HG02943 (cell line): Measurements from ENCODE around the gene RASL12.

ENCODE experiments used
- ATAC-seq: cut with Tn5 transposase; IDR thresholded peaks from one replicate; pipeline ENCODE4 v1.9.1; 2021; ENCODE audit warnings: mild to moderate bottlenecking, low read depth, moderate library complexity; ENCODE audit not compliant: unreplicated experiment

The RASL12 gene

GRCh38 chr15:65092911-65093792, 25.4 kb upstream of the RASL12 start:
- no peak for ATAC-seq

- no peak for ATAC-seq
Observed at GRCh38 chr15:65091946-65092770, 24.4 kb upstream of the RASL12 start.

GRCh38 chr15:65089206-65089824, 21.5 kb upstream of the RASL12 start:
- no peak for ATAC-seq

- no peak for ATAC-seq
Observed at GRCh38 chr15:65088643-65089021, 20.8 kb upstream of the RASL12 start.

- ATAC-seq = no peak
Observed at GRCh38 chr15:65087873-65088642, 20.3 kb upstream of the RASL12 start.

- ATAC-seq = no peak
Observed at GRCh38 chr15:65087411-65087810, 19.6 kb upstream of the RASL12 start.

- ATAC-seq = no peak
Observed at GRCh38 chr15:65086680-65087111, 18.9 kb upstream of the RASL12 start.

GRCh38 chr15:65085990-65086679, 18.3 kb upstream of the RASL12 start:
- ATAC-seq = no peak

- no peak for ATAC-seq
Observed at GRCh38 chr15:65085207-65085753, 17.5 kb upstream of the RASL12 start.

- no peak for ATAC-seq
Observed at GRCh38 chr15:65084500-65085206, 16.9 kb upstream of the RASL12 start.

- no peak for ATAC-seq
Observed at GRCh38 chr15:65083262-65083701, 15.5 kb upstream of the RASL12 start.

GRCh38 chr15:65082303-65082953, 14.6 kb upstream of the RASL12 start:
- ATAC-seq = no peak

- ATAC-seq = no peak
Observed at GRCh38 chr15:65081758-65082157, 14.0 kb upstream of the RASL12 start.

GRCh38 chr15:65081270-65081669, 13.5 kb upstream of the RASL12 start:
- no peak for ATAC-seq

GRCh38 chr15:65079580-65079979, 11.8 kb upstream of the RASL12 start:
- ATAC-seq = no peak

- ATAC-seq = no peak
Observed at GRCh38 chr15:65077981-65078352, 10.2 kb upstream of the RASL12 start.

- no peak for ATAC-seq
Observed at GRCh38 chr15:65077291-65077980, 9.6 kb upstream of the RASL12 start.
